GM10266 (cell line): Measurements from ENCODE around the gene SEMA4D.

Experiments used
- DNase-seq: peaks from one replicate; pipeline ENCODE4 v3.0.0; 2012; ENCODE audit errors: extremely low spot score
- CTCF ChIP-seq: IDR thresholded peaks from 2 replicates; pipeline ENCODE4 v1.5.1; 2012; ENCODE audit warnings: mild to moderate bottlenecking, low read depth; ENCODE audit not compliant: control insufficient read depth, insufficient read depth; ENCODE audit errors: missing control alignments

SEMA4D gene

DNA sequence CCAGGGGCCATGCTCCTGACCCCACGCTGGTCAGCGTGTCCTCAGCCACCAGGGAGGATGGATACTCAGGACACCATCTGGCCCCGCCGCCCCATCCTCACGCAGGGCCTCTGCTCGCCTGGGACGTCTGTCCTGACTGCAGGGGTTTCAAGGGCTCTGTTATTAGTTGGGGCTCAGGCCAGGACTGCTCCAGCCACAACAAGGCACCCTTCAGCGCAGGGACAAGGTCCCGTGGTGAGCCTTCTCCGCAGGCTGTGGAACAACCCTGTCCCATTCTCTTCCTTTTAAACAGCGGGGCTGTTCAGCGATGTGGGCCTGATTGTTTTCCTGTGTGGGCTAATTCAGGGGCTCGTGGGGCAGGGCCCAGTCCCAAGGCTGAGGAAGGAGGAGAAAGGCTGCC lies 61.6 kb downstream of the SEMA4D start:
- no peak for DNase-seq
- no peak for TF ChIP-seq CTCF

- DNase-seq: no peak
Measured at GRCh38 chr9:89435071-89435823, 62.7 kb downstream of the SEMA4D start.

DNA sequence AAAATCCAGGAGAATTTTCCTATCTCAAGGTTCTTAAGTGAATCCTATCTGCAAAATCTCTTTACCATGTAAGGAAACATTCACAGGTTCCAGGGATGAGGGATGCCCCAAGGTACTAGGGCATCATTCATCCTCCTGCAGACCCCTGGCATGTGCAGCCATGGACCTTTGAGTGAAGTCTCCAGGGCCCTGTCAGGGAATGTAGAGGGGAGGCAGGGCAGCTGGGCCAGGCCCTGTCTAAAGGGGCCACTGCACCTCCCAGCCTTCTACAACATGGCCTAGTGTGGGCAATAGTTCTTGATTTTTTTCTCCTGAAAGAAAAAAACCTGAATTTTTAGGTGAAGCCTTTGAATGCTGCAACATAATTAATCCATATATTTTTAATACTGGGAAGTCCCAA lies 63.3 kb downstream of the SEMA4D start:
- TF ChIP-seq CTCF: no peak

More at GRCh38 chr9:89435071-89435823, 62.7 kb downstream of the SEMA4D start:
- no peak for TF ChIP-seq CTCF

GRCh38 chr9:89433826-89434225 lies 64.1 kb downstream of the SEMA4D start:
- no peak for DNase-seq
- TF ChIP-seq CTCF: no peak

More for the DNA sequence above, 63.3 kb downstream of the SEMA4D start:
- no peak for DNase-seq

DNA sequence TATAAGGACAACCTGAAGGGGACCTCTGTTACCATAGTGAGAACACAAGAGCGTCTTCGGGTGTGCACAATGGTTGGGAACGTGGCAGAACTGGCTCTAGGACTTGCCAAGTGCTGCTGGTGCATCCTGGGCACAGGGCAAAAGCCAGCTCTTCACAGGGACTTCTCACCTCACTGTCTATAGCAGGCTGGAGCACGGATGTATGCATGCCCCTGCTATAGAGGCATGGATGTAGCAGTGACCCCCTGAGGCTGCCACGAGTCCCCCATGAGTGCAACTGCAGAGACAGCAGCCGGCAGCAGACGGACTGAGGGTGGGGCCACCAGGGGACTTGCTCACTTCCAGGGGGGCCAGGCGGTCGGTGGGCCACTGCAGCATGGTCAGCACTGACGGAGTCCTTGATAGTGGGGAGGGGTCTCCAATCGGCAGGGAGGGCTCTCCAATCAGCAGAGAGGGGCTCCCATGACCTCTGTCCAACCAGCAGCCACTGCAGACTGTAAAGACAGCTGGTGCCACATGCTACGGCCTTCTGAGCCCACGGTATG lies 64.9 kb downstream of the SEMA4D start:
- no peak for TF ChIP-seq CTCF
- no peak for DNase-seq

DNA sequence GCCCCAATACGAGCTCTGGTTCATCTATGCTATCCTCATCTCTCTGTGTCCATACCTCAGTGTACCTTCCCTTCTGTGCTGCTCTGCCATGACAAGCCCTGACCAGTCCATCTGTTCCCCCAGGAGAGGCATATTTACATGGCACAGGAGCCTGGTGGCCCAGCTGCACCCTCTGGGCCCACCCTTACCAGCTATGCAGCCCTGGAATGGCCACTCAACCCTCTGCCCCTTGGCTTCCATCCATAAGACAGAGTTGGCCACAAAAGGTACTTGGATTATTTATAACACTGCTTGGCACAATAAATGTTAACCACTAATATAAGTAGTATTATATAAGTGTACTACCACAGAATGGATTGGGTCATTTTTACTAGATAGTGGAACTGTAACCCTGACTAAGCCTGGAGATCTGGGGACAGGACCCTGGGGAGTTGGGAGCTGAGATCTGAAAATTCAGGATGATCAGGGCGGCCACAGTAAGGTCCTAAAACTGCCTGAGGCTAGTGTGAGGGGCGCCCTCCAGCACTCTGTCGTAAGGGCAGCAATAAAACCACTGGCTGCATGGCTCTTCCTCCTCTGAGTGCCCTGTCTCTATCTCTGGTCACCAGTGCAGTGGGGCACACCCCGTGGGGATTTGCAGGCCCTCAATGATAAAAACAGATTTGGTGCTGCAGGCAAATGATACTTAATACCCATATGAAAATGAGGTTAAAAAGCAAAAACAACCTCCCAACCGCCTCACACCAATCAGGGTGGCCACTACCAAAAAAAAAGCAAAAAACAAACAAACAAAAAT lies 65.8 kb downstream of the SEMA4D start:
- DNase-seq: no peak
- TF ChIP-seq CTCF: no peak

DNA sequence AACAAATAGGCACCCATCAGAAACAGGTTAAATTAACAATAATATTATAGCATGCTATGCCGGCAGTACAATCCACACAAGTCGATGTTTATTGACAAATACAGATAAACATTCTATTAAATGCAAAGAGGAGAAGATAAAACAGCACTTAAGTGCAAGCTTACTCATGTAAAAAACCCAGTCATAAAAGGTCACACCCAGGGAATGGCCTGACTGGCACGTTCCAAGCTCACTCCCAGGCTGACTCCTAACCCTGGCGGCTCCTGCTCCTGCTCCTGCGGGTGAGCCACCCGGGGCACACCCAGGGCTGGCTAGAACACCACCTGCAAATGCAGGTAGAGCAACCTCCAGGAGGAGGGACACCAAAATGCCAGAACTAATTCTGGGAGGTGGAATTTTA lies 66.9 kb downstream of the SEMA4D start:
- no peak for TF ChIP-seq CTCF

More for the DNA sequence above, 66.9 kb downstream of the SEMA4D start:
- no peak for DNase-seq
